MM.1S (cell line): ENCODE measurements around the gene FAM187B.

Experiments
- CTCF ChIP-seq: fragments of 300-600 bp; sonication (generic); IDR thresholded peaks from 2 replicates; pipeline ENCODE4 v1.5.1; 2016; ENCODE audit warnings: antibody characterized with exemption, low read length, mixed read lengths
- EZH2phosphoT487 ChIP-seq: fragments of 300-600 bp; sonication (generic); IDR thresholded peaks from 2 replicates; pipeline ENCODE4 v1.6.1; 2018; ENCODE audit warnings: antibody characterized with exemption, low read length

GRCh38 chr19:35264268-35265125 is 36.0 kb upstream of the FAM187B start:
- TF ChIP-seq EZH2phosphoT487 (no peak), CTCF (no peak)
